GM19023 (cell line): Measurements from ENCODE around the gene CHEK2.
"Not testable (repeated sequence)": the region's sequence is repeated elsewhere in the genome, so short reads cannot be mapped to it uniquely, and the experiment has no call there.

Source experiments
- ATAC-seq: cut with Tn5 transposase; IDR thresholded peaks from one replicate; pipeline ENCODE4 v1.9.1; 2021; ENCODE audit warnings: mild to moderate bottlenecking, moderate library complexity; ENCODE audit not compliant: unreplicated experiment

Gene CHEK2

GRCh38 chr22:28693041-28693760, 48.4 kb downstream of the CHEK2 start:
- not testable (repeated sequence) for ATAC-seq

DNA sequence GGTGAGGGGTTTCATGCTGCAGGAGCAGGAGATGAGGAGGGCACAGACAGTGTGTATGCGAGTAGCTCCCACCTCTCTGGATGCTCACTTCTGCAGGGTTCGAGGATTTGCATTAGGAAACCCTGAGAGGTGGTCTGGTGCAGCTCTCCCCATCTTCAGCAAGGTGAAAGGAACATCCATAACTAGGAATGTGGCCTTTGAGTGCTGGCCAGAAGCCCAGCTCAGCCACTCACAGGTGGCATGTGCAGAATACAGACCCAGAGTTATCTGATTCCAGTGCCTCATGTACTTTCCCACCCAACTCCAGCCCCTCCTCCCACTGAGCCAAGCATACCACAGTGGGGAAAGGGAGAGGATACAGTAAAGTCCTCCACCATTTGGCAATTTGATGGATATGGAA, 51.8 kb downstream of the CHEK2 start:
- not testable (repeated sequence) for ATAC-seq

- ATAC-seq: not testable (repeated sequence)
Observed at GRCh38 chr22:28682966-28683365, 58.7 kb downstream of the CHEK2 start.

GRCh38 chr22:28680813-28681490, 60.7 kb downstream of the CHEK2 start:
- not testable (repeated sequence) for ATAC-seq

DNA sequence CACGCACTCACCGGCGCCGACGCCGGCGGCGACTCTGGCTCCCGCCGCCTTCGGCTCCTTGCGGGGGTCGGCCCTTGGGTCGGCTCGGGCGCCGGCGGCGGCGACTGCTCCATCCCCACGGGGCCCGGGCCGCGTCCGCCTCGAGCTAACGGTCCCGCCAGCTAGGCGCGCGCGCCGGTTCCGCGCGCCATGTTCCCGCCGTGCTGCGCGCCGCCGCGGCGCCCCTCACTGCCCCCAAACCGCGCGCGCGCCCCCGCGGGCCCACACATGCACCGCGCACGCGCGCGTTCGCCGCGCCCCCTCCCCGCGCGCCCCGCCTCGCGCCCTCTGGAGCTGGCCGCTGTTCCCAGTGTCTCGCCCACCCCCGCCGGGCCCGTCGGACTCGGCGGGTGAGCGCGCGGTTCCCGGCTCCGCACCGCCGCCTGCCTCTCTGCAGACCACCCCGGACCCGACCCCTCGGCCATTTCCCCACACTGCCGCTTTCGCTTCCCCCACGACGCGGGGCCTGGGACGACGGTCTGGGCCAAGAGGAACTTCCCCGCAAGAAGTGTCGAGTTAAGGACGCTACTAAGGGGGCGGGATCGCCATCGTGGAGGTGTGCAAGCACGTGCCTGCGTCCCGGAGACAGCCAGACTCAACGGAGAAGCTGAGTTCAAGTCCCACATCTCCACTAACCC, 61.9 kb downstream of the CHEK2 start, which contains the start of gene TTC28:
Gene TTC28 (minus strand): TSS at position 230 of the 677 bp plus-strand sequence. CDS start 117 bp downstream, at position 113.
- ATAC-seq: not testable (repeated sequence)

DNA sequence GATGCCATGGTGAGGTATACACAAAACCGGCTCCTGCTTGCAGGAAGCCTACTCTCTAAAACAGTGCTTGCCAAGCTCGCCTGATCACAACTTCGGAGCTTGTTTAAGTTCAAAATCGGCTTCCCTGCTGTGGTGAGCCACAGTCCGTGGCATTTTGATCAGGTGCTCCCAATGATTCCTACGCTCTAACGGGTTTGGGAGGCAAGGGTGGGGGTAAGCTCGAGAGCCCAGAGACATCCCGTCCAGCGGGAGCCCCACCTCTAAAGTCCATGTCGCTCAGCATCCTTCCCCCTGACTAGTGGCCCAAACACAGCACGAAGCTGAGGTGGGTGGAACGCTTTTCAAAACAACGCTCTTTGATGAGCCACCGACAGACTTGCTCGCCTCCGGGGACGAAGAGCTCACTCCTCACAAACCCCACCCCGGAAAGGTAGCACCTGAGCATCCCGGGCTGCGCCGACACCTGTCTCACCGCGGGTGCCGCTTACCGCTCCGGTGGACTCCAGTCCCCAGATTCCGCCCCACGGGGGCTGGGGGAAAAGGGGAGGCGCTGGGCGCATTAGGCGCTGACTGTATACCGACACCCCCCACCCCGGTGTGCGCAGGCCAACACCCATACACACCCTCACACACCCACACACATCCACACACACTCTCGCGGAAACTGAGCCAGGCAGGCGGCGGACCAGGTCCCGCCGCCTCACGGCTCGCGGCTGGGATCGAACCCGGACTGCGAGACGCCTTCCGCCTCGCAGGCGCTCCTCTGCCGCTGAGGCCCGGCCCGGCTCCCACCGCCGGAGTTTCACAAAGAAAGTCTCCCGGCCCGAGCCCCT, 62.6 kb downstream of the CHEK2 start:
- ATAC-seq: not testable (repeated sequence)

GRCh38 chr22:28678170-28678569, 63.5 kb downstream of the CHEK2 start:
- not testable (repeated sequence) for ATAC-seq

DNA sequence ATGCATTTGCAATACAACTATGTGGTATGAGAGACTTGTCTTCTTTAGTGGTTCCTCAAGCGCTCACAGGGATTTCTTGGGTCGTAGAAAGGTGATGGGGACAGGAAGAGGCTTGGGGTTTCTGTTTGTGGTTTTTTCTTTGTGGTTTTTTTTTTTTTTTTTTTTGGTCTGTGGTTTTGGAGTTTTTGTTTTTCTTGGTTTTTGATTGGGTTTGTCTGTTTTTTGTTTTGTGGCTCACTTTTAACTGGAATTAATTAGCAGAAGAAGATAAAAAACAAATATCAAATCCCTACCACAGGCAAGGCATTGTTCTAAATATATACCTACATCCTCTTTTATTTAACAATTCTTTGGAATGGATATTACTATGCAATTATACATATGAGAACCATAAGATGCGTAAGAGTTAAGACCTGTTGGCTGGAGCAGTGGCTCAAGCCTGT, 67.5 kb downstream of the CHEK2 start:
- no peak for ATAC-seq

DNA sequence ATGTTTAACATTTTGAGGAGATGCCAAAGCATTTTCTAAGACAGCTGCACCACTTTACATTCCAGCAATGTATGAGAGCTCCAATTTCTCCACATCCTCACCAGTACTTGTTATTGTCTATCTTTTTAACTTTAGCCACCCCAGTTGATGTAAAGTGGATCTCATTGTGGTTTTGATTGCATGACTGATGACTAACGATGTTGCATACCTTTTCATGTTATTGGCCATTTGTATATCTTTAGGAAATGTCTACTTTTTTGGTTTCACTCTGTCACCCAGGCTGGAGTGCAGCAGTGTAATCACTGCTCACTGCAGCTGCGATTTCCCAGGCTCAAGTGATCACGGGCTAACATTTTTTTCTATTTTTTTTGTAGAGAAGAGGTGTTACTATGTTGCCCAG, 70.9 kb downstream of the CHEK2 start:
- no peak for ATAC-seq

- no peak for ATAC-seq
Observed at GRCh38 chr22:28670161-28670560, 71.5 kb downstream of the CHEK2 start.

DNA sequence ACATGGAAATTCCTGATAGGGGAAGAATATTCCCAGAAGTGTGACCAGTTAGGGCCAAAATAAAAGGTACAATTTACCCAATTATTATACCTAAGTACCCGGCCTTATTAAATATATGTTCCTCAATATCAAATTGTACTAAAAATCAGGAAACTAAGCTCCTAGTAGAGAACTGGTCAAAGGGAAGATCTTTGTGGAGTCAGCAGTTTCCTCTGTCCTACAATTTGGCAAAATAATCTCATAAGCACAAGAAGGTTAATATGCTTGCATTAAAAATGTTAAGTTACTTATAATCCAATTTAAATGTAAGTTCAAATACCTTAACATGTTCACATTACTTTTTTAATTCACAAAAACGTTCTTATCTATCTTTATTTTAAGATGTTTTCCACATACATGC, 72.2 kb downstream of the CHEK2 start:
- no peak for ATAC-seq

- not testable (repeated sequence) for ATAC-seq
Observed at GRCh38 chr22:28663569-28663942, 78.1 kb downstream of the CHEK2 start.

GRCh38 chr22:28658448-28658847, 83.2 kb downstream of the CHEK2 start:
- ATAC-seq: no peak

DNA sequence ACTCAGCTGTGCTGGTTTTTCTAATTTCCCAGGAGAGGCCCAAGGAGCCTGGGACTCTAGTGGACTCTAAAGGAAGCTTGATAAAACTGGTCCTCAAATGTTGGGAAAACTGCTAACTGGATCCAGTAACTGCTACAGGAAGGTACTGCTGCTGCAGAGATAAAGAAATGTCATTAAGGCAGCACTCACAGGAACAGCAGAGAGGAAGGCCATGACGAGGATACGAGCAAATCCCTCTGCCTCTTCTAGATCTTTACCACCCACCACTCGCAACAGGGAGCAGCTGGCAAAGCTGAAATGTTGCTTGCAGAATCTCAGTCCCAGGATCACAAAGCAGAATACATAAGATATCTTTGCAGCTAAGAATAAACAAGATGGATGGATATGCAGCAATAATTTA, 85.4 kb downstream of the CHEK2 start:
- ATAC-seq: no peak

DNA sequence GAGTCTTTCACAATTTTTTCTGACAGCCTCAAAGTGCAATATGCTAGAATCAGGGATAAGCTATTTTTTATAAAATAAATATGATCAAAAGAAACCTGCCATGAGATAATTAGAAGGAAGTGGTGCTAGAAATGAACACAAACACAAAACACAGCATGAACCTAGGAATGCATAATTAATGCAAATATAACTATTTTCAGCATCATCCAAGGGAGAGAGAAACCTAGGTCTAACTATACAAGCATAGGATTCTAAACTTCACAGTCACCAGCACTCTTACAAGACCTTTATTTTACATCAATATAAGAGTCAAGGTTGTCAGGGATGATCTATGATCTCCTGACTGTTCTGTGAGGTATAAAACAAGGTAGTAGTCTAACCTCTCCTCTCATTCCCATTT, 91.2 kb downstream of the CHEK2 start:
- no peak for ATAC-seq

DNA sequence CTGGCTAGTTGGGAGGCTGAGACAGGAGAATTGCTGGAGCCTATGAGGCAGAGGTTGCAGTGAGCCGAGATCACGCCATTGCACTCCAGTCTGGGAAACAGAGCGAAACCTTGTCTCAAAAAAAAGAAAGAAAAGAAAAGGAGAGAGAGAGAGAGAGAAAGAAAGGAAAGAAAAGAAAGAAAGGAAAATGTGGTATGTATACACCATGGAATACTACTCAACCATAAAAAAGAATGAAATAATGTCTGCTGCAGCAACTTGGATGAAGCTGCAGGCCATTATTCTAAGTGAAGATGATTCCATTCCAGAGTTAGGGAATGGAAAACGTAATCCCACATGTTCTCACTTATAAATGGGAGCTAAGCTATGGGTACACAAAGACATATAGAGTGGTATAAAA, 92.8 kb downstream of the CHEK2 start:
- no peak for ATAC-seq

DNA sequence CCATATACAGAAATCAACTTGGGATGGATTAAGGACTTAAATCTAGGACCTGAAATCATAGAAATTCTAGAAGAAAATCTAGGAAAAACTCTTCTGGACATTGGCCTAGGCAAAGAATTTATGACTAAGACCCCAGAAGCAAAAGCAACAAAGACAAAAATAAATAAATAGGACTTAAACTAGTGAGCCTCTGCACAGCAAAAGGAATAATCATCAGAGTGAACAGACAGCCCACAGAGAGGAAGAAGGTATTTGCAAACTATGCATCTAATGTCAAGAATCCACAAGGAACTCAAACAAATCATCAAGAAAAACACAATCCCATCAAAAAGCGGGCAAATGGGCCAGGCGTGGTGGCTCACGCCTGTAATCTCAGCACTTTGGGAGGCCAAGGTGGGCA, 94.4 kb downstream of the CHEK2 start:
- no peak for ATAC-seq

DNA sequence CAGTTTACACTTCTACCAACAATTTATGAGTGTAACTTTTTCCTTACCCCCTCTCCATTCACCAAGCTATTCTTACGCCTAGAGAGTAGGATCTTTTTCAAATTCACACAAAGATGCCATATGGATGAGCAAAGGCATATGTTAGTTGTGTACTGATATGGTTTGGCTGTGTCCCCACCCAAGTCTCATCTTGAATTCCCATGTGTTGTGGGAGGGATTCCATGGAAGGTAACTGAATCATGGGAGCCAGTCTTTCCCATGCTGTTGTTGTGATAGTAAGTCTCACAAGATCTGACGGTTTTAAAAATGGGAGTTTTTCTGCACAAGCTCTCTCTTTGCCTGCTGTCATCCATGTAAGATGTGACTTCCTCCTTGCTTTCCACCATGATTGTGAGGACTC, 102.3 kb downstream of the CHEK2 start:
- no peak for ATAC-seq
